ENCODE results near the gene IFT88.

IFT88 gene

GRCh38 chr13:20570517-20570916 lies 3.6 kb downstream of the IFT88 start:
- H3K4me3 ChIP-seq (ENCODE audit: low read depth, low read length): no peak overlapping the region
- TF ChIP-seq MAX (IDR thresholded peaks at IDR 0.05; ENCODE audit: low read depth, low read length) (no peak), MYC (IDR thresholded peaks at IDR 0.05; ENCODE audit: low read depth, low read length) (no peak), CTCF (IDR thresholded peaks at IDR 0.05; ENCODE audit: low read depth, low read length) (no peak), POLR2A (IDR thresholded peaks at IDR 0.05; ENCODE audit: extremely low read depth, insufficient read length) (no peak)
- no peak for DNase-seq (ENCODE audit: low read depth)

- no peak for TF ChIP-seq MAX (IDR thresholded peaks at IDR 0.05; ENCODE audit: low read depth, low read length)
- no peak for DNase-seq (ENCODE audit: low read depth)
- H3K4me3 ChIP-seq (ENCODE audit: low read depth, low read length): no peak overlapping the region
Observed at GRCh38 chr13:20571676-20572075, 4.7 kb downstream of the IFT88 start.

- H3K4me3 ChIP-seq (ENCODE audit: low read depth, low read length): no peak overlapping the region
- TF ChIP-seq MAX (IDR thresholded peaks at IDR 0.05; ENCODE audit: low read depth, low read length) (no peak), MYC (IDR thresholded peaks at IDR 0.05; ENCODE audit: low read depth, low read length) (no peak), CTCF (IDR thresholded peaks at IDR 0.05; ENCODE audit: low read depth, low read length) (no peak), POLR2A (IDR thresholded peaks at IDR 0.05; ENCODE audit: extremely low read depth, insufficient read length) (no peak)
Observed at GRCh38 chr13:20573186-20573585, 6.2 kb downstream of the IFT88 start.

GRCh38 chr13:20573636-20574035 lies 6.7 kb downstream of the IFT88 start:
- TF ChIP-seq POLR2A (IDR thresholded peaks at IDR 0.05; ENCODE audit: extremely low read depth, insufficient read length) (no peak), MYC (IDR thresholded peaks at IDR 0.05; ENCODE audit: low read depth, low read length) (no peak)
- DNase-seq (ENCODE audit: low read depth): no peak
- H3K4me3 ChIP-seq (ENCODE audit: low read depth, low read length): no peak overlapping the region

More at GRCh38 chr13:20573186-20573585, 6.2 kb downstream of the IFT88 start:
- DNase-seq (ENCODE audit: low read depth): no peak

- no peak for DNase-seq (ENCODE audit: low read depth)
- TF ChIP-seq POLR2A (IDR thresholded peaks at IDR 0.05; ENCODE audit: extremely low read depth, insufficient read length): no peak
- TF ChIP-seq CTCF (IDR thresholded peaks at IDR 0.05; ENCODE audit: low read depth, low read length): no peak
- TF ChIP-seq MAX (IDR thresholded peaks at IDR 0.05; ENCODE audit: low read depth, low read length): no peak
- TF ChIP-seq MYC (IDR thresholded peaks at IDR 0.05; ENCODE audit: low read depth, low read length): no peak
- H3K4me3 ChIP-seq (ENCODE audit: low read depth, low read length): no peak overlapping the region
Observed at GRCh38 chr13:20579191-20579590, 12.2 kb downstream of the IFT88 start.

GRCh38 chr13:20580257-20580656 lies 13.3 kb downstream of the IFT88 start:
- no peak for TF ChIP-seq CTCF (IDR thresholded peaks at IDR 0.05; ENCODE audit: low read depth, low read length)
- no peak for TF ChIP-seq POLR2A (IDR thresholded peaks at IDR 0.05; ENCODE audit: extremely low read depth, insufficient read length)
- no peak for TF ChIP-seq MYC (IDR thresholded peaks at IDR 0.05; ENCODE audit: low read depth, low read length)
- no peak for TF ChIP-seq MAX (IDR thresholded peaks at IDR 0.05; ENCODE audit: low read depth, low read length)
- DNase-seq (ENCODE audit: low read depth): no peak
- H3K4me3 ChIP-seq (ENCODE audit: low read depth, low read length): no peak overlapping the region

GRCh38 chr13:20582026-20582425 lies 15.1 kb downstream of the IFT88 start:
- TF ChIP-seq MYC (IDR thresholded peaks at IDR 0.05; ENCODE audit: low read depth, low read length) (no peak), POLR2A (IDR thresholded peaks at IDR 0.05; ENCODE audit: extremely low read depth, insufficient read length) (no peak), CTCF (IDR thresholded peaks at IDR 0.05; ENCODE audit: low read depth, low read length) (no peak), MAX (IDR thresholded peaks at IDR 0.05; ENCODE audit: low read depth, low read length) (no peak)
- DNase-seq (ENCODE audit: low read depth): no peak
- no peak overlapping the region for H3K4me3 ChIP-seq (ENCODE audit: low read depth, low read length)

All from NB4 (cell line).